GM12873 (cell line): ENCODE measurements around the gene PRKCE.
A peak's percentile ranks its signal among the peaks of the same experiment; 100 is the strongest.

Source experiments
- TF ChIP-seq, protein P1 (sequence below): IDR thresholded peaks from 2 replicates; pipeline ENCODE4 v1.5.1; 2012; ENCODE audit warnings: low read depth, mild to moderate bottlenecking, moderate library complexity, low read length, control low read depth; ENCODE audit not compliant: insufficient read depth; ENCODE audit errors: missing control alignments

The PRKCE gene

DNA sequence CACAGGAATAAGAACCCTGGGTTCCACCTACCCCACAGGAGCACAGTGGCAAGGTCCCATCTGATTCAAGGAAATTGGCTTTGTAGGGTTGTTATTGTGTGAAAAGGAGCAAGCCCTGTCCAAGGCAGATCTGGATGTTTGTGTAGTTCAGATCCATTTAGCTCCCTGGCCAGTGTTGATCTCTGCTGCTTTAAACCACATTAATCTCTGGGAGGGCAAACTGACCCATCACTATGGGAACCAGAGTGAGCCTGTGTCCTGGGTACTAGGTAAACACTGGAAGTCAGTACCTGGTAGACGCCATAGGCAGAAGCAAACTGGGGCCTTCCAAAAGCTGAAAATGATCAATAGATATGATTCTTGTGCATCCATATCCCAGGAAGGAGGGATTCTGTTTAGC, 374.2 kb downstream of the PRKCE start:
- TF ChIP-seq, protein P1, sequence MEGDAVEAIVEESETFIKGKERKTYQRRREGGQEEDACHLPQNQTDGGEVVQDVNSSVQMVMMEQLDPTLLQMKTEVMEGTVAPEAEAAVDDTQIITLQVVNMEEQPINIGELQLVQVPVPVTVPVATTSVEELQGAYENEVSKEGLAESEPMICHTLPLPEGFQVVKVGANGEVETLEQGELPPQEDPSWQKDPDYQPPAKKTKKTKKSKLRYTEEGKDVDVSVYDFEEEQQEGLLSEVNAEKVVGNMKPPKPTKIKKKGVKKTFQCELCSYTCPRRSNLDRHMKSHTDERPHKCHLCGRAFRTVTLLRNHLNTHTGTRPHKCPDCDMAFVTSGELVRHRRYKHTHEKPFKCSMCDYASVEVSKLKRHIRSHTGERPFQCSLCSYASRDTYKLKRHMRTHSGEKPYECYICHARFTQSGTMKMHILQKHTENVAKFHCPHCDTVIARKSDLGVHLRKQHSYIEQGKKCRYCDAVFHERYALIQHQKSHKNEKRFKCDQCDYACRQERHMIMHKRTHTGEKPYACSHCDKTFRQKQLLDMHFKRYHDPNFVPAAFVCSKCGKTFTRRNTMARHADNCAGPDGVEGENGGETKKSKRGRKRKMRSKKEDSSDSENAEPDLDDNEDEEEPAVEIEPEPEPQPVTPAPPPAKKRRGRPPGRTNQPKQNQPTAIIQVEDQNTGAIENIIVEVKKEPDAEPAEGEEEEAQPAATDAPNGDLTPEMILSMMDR = no peak

- TF ChIP-seq, protein P1 = no peak
Measured at GRCh38 chr2:46026431-46026830, 375.0 kb downstream of the PRKCE start.

GRCh38 chr2:46029332-46029811, 377.9 kb downstream of the PRKCE start:
- TF ChIP-seq, protein P1 = peak; percentile 18

- TF ChIP-seq, protein P1 = no peak
Measured at GRCh38 chr2:46030330-46030729, 378.9 kb downstream of the PRKCE start.

DNA sequence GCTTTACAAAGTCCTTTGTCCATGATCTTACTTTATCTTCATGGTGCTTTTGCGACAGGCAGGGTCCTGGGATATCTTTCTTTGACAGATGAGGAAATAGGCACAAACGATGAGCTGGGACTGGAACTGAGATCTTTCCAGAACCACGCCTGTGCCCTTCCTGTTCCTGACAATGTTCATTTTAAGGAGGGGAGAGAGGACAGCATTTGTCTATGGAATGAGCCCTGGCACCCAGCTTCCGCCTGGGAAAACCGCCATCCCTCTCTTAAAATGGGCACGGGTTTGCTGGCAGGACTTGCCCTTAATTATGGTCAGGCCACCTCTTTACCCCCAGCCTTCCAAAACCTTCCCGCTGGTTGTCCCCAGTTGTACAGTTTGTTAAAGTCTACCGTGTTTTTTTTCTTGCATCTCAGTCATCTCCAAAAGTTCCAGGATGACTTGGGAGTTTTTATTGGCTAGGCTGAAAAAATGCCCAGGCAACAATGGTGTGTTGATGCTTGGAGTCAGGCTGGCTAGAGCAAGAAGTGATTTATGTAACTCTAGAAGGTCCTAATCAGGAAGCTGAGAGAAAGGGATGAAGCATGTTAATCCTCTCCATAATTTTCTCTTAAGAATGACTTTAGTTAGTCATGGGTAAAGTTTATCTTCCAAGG, 380.8 kb downstream of the PRKCE start:
- TF ChIP-seq, protein P1 = no peak

DNA sequence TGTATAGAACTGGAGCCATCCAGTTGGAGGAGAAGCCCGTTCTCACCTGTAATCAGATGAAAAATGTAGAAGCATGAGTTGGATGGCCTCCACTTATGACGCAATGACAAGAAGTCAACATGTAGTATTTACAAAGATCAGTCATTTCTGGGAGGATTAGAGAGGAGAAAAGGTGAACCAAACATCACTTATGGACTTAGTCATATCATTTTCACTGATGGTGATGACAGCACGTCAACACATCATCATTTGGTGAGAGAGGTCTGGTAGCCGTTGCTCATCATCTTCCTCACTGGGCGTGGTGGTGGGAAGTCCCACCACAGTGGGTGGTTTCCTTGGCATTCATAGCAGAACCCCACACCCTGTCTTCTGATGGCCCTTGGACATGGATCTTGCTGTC, 381.5 kb downstream of the PRKCE start:
- TF ChIP-seq, protein P1 = no peak

GRCh38 chr2:46034535-46034934, 383.1 kb downstream of the PRKCE start:
- TF ChIP-seq, protein P1 = no peak
